NCI-H526 (cell line): ENCODE data around the gene EEF1A1.
"Not testable (repeated sequence)": the region's sequence is repeated elsewhere in the genome, so short reads cannot be mapped to it uniquely, and the experiment has no call there.

ENCODE experiments used
- DNase-seq, 2 experiments: peaks; one replicate each; lab custom pipeline; 2025; lab: John Stamatoyannopoulos, UW

EEF1A1 gene

DNA sequence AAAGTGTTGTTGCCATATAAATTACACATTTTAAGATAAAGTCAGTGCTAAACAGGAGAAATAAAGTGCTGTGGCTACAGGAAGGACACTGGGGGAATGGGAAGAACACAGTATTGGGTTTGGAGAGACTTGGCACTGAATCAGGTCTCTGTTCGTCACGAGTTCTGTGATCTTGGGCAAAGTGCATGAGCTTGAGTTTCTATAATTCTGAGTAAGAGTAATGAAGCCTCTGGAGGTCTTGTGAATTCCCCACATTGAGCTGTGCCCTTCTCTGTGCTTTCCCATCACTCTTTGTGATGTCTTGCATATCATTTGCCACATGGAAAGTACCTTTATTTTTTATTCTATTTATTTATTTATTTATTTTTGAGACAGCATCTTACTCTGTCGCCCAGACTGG, 16.8 kb upstream of the EEF1A1 start:
- no peak for DNase-seq

- DNase-seq: no peak
Observed at GRCh38 chr6:73534628-73535027, 13.8 kb upstream of the EEF1A1 start.

GRCh38 chr6:73532293-73532692, 11.5 kb upstream of the EEF1A1 start:
- no peak for DNase-seq

DNA sequence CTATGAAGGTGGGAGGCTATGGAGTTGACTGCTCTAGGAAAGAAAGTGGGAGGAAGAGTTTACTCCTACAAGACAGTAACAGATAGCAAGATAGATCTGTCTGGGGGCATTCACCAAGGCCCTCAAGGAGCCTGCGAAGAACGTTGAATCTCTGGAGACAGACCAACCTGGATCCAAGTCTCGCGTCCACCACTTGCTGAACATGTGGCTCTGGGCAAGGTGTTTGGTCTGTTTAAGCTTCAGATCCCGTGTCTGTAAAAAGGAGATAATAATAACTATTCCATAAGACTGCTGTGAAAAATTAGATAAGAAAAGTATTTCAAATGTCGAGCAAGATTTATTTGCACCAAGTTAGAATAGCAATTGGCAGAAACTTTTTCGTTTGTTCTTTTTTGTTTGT, 8.1 kb upstream of the EEF1A1 start:
- DNase-seq: no peak

DNA sequence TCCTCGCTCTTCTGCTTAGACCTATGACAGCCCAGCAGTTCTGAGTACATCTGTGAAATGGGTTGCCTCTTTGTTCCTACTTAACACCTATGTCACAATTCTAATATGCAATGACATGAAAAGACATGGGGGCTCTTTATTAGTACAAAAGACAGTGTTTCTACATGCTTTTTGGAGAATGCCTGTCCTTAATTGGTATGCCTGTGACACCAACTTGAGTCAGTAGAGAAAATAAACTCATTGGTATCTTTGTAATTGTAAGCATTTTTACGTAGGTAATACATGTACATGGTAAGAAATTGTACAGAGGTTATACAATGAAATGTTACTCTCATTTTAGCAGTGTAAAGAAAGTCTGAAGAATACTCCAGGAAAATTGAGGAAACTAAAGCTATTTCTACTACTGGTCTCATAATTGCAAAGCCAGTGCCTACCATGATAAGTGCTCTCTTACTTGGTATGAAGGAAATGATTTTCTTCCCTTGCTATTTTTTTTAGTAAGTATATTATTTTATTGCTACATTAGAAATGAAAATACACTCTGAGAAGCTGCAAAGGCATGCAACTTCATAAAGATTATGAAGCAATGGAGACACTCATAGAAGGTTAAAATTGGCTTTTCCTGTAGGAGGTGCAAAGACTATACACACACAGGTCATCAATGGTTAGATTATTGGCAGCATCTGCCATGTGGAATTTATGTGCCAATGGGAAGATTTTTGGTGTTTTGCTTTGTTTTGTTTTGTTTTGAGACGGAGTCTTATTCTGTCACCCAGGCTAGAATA, 4.9 kb upstream of the EEF1A1 start:
- no peak for DNase-seq

- peak; percentile 11 to 34 for DNase-seq
Observed at GRCh38 chr6:73523434-73524123, 2.7 kb upstream of the EEF1A1 start.

GRCh38 chr6:73521351-73521985, 636 bp upstream of the EEF1A1 start:
- peak; percentile 43 to 95 for DNase-seq

- peak in 1 of 2 experiments; percentile 66 for DNase-seq
Observed at GRCh38 chr6:73519926-73520687, 725 bp downstream of the EEF1A1 start.

- DNase-seq: not testable (repeated sequence)
Observed at GRCh38 chr6:73518982-73519881, 1.6 kb downstream of the EEF1A1 start.

DNA sequence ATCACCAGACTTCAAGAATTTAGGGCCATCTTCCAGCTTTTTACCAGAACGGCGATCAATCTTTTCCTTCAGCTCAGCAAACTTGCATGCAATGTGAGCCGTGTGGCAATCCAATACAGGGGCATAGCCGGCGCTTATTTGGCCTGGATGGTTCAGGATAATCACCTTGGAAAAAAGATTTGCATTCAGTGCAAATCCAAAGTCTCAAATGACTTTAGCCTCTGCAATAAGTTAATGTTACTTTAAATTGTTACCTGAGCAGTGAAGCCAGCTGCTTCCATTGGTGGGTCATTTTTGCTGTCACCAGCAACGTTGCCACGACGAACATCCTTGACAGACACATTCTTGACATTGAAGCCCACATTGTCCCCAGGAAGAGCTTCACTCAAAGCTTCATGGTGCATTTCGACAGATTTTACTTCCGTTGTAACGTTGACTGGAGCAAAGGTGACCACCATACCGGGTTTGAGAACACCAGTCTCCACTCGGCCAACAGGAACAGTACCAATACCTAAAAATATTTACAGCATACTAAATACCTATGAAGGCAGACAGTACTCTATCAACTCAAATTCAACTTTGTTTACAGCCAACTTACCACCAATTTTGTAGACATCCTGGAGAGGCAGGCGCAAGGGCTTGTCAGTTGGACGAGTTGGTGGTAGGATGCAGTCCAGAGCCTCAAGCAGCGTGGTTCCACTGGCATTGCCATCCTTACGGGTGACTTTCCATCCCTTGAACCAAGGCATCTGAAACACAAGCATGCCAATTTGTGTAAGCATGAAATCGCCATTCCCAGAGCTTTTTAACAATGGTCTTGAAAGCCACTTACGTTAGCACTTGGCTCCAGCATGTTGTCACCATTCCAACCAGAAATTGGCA, 2.5 kb downstream of the EEF1A1 start:
- DNase-seq: not testable (repeated sequence)

- DNase-seq: no peak
Observed at GRCh38 chr6:73516514-73517489, 4.0 kb downstream of the EEF1A1 start.

- no peak for DNase-seq
Observed at GRCh38 chr6:73515204-73515655, 5.6 kb downstream of the EEF1A1 start.

GRCh38 chr6:73514746-73515110, 6.1 kb downstream of the EEF1A1 start:
- no peak for DNase-seq

DNA sequence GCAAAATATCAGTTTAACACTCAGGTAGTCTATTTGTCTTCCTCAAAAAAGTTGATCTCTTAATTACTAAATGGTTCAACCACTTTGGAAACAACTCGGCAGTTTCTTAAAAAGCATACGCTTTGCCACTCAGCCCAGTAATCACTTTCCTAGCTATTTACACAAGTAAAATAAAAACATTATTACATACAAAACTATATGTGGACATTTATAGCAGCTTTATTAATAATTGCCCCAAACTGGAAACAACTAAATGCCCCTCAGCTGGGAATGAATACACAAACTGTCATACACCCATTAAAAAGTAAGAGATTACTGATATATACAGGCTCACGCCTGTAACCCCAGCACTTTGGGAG, 7.4 kb downstream of the EEF1A1 start:
- DNase-seq: no peak

DNA sequence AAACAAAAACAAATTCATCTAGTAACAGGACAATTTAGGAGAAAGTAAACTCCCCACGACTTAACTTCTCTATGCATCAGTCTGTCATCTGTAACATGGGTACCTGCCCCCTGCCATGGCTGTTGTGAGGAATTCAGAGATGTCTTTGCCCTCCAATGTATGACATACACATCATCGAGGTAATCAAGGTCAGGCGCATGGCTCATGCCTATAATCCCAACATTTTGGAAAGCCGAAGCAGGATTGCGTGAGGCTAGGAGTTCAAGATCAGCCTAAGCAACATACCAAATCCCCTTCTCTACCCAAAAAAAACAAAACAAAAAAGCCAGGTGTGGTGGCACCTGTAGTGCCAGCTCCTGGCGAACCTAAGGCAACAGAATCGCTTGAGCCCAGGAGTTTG, 9.0 kb downstream of the EEF1A1 start:
- DNase-seq: no peak

- no peak for DNase-seq
Observed at GRCh38 chr6:73509851-73510250, 11.0 kb downstream of the EEF1A1 start.

DNA sequence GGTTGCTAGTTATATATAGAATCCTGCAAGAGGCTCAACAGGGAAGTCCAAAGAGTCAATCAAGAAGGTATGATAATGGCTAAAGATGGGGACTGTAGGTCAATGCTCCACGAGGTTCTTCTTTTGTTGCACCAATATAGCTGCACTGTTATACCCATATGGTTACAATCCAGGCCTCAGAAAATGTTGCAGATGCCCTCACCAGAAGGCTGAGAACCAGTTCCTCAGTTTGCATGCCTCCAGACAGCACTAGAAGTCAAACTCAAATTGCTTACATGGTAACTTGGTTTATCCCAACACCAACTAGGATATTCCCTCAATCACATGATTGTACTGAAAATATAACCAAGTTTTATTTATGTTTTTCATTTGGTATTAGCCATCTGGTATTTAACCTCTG, 12.1 kb downstream of the EEF1A1 start:
- no peak for DNase-seq

GRCh38 chr6:73506246-73506645, 14.6 kb downstream of the EEF1A1 start:
- DNase-seq: no peak

DNA sequence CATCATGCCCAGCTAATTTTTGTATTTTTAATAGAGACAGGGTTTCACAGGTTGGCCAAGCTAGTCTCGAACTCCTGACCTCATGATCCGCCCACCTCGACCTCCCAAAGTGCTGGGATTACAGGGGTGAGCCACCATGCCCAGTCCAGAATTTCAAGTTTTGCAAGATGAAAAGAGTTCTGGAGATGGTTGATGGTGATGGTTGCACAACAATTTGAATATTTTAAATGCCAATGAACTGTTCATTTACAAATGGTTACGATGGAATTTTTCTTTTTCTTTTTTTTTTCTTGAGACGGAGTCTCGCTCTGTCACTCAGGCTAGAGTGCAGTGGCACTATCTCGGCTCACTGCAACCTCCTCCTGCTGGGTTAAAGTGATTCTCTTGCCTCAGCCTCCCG, 15.1 kb downstream of the EEF1A1 start:
- DNase-seq: not testable (repeated sequence)
